Lower leg skin (tissue), 4 donors: ENCODE measurements around the gene LIPK. TPM values are rescaled to one million over a fixed set of nuclear protein-coding genes. Genes with fewer than 3 reads are reported as not detected.
"Not testable (repeated sequence)": the region's sequence is repeated elsewhere in the genome, so short reads cannot be mapped to it uniquely, and the experiment has no call there.

Experiments used
- DNase-seq, 2 donors: peaks; one replicate each; pipeline ENCODE4 v3.0.0-alpha.2; 2019; ENCODE audit warnings: low spot score in 2 of 2
- H3K4me3 ChIP-seq: fragments of 200-600 bp; sonication (generic); 2 replicates; pipeline ENCODE4 v1.5.1; 2017; ENCODE audit warnings: mild to moderate bottlenecking, low read depth; ENCODE audit not compliant: poor library complexity, severe bottlenecking
- CTCF ChIP-seq, 3 donors: fragments of 450-650 bp; IDR thresholded peaks; one replicate each; pipeline ENCODE4 v1.5.1; 2016; ENCODE audit warnings: antibody characterized with exemption in 3 of 3, mild to moderate bottlenecking in 3 of 3, moderate library complexity in 2 of 3
- POLR2A ChIP-seq, 2 donors: fragments of 450-650 bp; IDR thresholded peaks; one replicate each; pipeline ENCODE4 v1.6.1; 2016 to 2017; ENCODE audit warnings: antibody characterized with exemption in 2 of 2, mild to moderate bottlenecking in 1 of 2, moderate library complexity in 1 of 2
- WGBS, 2 donors: methylation state at CpG; one replicate each; pipeline ENCODE4 v1.1.5; 2018; 5-methylcytosine and 5-hydroxymethylcytosine counted together
- intact Hi-C: fragments of 100-400 bp; cut with DNase I; formaldehyde crosslinking; loops from one replicate; pipeline ENCODE4 v1.15.0; 2023; ENCODE audit warnings: low total_unique reads
- total RNA-seq, 4 donors: library from RNA; depleted of rRNA; stranded (reverse); fragments of >200 nt; gene quantifications; one replicate each; pipeline ENCODE4 v1.1.0, GENCODE V29; 2016

Gene LIPK, protein sequence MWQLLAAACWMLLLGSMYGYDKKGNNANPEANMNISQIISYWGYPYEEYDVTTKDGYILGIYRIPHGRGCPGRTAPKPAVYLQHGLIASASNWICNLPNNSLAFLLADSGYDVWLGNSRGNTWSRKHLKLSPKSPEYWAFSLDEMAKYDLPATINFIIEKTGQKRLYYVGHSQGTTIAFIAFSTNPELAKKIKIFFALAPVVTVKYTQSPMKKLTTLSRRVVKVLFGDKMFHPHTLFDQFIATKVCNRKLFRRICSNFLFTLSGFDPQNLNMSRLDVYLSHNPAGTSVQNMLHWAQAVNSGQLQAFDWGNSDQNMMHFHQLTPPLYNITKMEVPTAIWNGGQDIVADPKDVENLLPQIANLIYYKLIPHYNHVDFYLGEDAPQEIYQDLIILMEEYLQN
- 10 to 100 TPM; 17.4 to 60.3 (median 27.5) TPM for total RNA-seq

GRCh38 chr10:88705958-88706357, at the start of gene LIPK:
LIPK (plus strand) TSS chr10:88706249; CDS start chr10:88724544, 18,295 bp downstream.
- no peak for DNase-seq
- intact Hi-C loops = no loop called here
- no peak within 1 kb of the TSS for H3K4me3 ChIP-seq
- WGBS, 2 donors = 60 to 73% methylated on average over 1 of the region's 1 CpG
- TF ChIP-seq CTCF (IDR thresholded peaks at IDR 0.05) (no peak), POLR2A (IDR thresholded peaks at IDR 0.05) (no peak)

DNA sequence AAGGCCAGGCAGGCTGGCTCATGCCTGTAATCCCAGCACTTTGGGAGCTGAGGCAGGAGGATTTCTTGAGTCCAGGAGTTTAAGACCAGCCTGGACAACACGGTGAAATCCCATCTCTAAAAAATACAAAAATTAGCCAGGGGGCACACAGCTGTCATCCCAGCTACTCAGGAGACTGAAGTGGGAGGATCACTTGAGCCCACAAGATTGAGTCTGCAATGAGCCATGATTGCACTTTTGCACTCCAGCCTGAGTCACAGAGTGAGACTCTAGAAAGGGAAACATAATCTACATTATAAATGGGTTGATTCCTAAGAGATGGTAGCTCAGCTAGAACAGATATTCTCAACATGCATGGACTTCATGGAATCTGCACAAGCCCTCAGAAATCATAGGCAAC, 48.1 kb upstream of the LIPK start:
- no peak overlapping the region for H3K4me3 ChIP-seq
- WGBS, 2 donors = 36 to 80% methylated on average over 1 of the region's 1 CpG
- intact Hi-C loops = no loop called here
- DNase-seq = no peak
- TF ChIP-seq CTCF (IDR thresholded peaks at IDR 0.05) = no peak
- no peak for TF ChIP-seq POLR2A (IDR thresholded peaks at IDR 0.05)

- WGBS, 2 donors = 42 to 43% methylated on average over 3 of the region's 3 CpGs
- no peak overlapping the region for H3K4me3 ChIP-seq
- intact Hi-C loops = no loop called here
- DNase-seq = no peak
- TF ChIP-seq CTCF (IDR thresholded peaks at IDR 0.05) (no peak), POLR2A (IDR thresholded peaks at IDR 0.05) (no peak)
Observed at GRCh38 chr10:88659725-88660597, 46.1 kb upstream of the LIPK start.

DNA sequence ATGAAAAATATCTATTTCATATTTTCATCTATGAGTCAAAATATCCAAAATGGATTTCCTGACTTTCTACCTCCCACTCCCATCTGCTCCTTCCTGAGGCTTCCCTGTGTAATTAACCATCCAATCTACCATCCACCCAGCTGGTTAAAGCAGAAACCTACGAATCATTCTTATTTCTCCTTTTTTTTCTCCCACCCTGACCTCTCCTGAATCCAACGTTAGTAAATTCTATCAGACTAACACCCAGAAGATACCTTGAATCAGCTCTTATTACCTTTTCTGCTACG, 45.5 kb upstream of the LIPK start:
- no peak for DNase-seq
- TF ChIP-seq CTCF (IDR thresholded peaks at IDR 0.05) (no peak), POLR2A (IDR thresholded peaks at IDR 0.05) (no peak)
- H3K4me3 ChIP-seq = no peak overlapping the region
- WGBS, 2 donors = 12 to 47% methylated on average over 2 to 3 of the region's 3 CpGs
- intact Hi-C loops = no loop called here

- TF ChIP-seq POLR2A (IDR thresholded peaks at IDR 0.05) = no peak
- intact Hi-C loops = no loop called here
Observed at GRCh38 chr10:88661018-88661417, 45.0 kb upstream of the LIPK start.

GRCh38 chr10:88661577-88661976, 44.5 kb upstream of the LIPK start:
- no peak for DNase-seq
- intact Hi-C loops = no loop called here
- TF ChIP-seq CTCF (IDR thresholded peaks at IDR 0.05) = no peak
- no peak for TF ChIP-seq POLR2A (IDR thresholded peaks at IDR 0.05)
- H3K4me3 ChIP-seq = no peak overlapping the region

More at GRCh38 chr10:88661018-88661417, 45.0 kb upstream of the LIPK start:
- DNase-seq = no peak
- no peak overlapping the region for H3K4me3 ChIP-seq

DNA sequence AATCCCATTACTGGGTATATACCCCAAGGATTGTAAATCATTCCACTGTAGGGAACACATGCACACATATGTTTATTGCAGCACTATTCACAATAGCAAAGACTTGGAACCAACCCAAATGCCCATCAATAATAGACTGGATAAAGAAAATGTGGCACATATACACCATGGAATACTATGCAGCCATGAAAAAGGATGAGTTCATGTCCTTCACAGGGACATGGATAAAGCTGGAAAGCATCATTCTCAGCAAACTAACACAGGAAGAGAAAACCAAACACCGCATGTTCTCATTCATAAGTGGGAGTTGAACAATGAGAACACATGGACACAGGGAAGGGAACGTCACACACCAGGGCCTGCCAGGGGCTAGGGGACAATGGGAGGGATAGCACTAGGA, 42.9 kb upstream of the LIPK start:
- H3K4me3 ChIP-seq, DNase-seq, intact Hi-C loops: not testable (repeated sequence)
- 98% methylated on average over 2 of the region's 2 CpGs for WGBS, 2 donors
